K562 (cell line): ENCODE data around the gene PARP1. TPM values are rescaled to one million over a fixed set of nuclear protein-coding genes. Genes with fewer than 3 reads are reported as not detected.
A peak's percentile ranks its signal among the peaks of the same experiment; 100 is the strongest.

Experiments used
- CBFB ChIP-seq: sonication (generic); formaldehyde crosslinking; IDR thresholded peaks from 2 replicates; pipeline ENCODE4 v1.4.0; 2020; ENCODE audit warnings: mild to moderate bottlenecking, missing genetic modification reagents
- E2F1 ChIP-seq: sonication (generic); formaldehyde crosslinking; IDR thresholded peaks from 2 replicates; pipeline ENCODE4 v1.8.1; 2023; ENCODE audit warnings: mild to moderate bottlenecking, missing genetic modification reagents, moderate library complexity
- ETS1 ChIP-seq: conservative IDR thresholded peaks from 2 replicates; pipeline ENCODE4 v1.6.1; 2011; ENCODE audit warnings: low read depth, mild to moderate bottlenecking, low read length; ENCODE audit not compliant: control insufficient read depth
- ETV1 ChIP-seq: fragments of 450-650 bp; conservative IDR thresholded peaks from 2 replicates; pipeline ENCODE4 v1.6.1; 2016; ENCODE audit warnings: missing genetic modification characterization, control low read depth, low read depth, missing compliant biosample characterization
- HES1 ChIP-seq: fragments of 450-650 bp; IDR thresholded peaks from 2 replicates; pipeline ENCODE4 v1.6.1; 2016; ENCODE audit warnings: low read depth, mild to moderate bottlenecking, moderate library complexity
- JUND ChIP-seq, 2 experiments: IDR thresholded peaks; 2 replicates in 1 of 2; 3 replicates in 1 of 2; pipeline ENCODE4 v1.6.1; 2011; ENCODE audit warnings: borderline replicate concordance in 2 of 2, low read depth in 2 of 2, low read length in 2 of 2, improper control_type of control experiment in 1 of 2, missing biosample characterization in 1 of 2, missing genetic modification characterization in 1 of 2, missing genetic modification reagents in 1 of 2
- MYBL2 ChIP-seq, 2 experiments: fragments of 450-650 bp in 1 of 2; sonication (generic) in 1 of 2; formaldehyde crosslinking in 1 of 2; IDR thresholded peaks; 2 replicates each; pipeline versions ENCODE4 v1.6.1 to v1.8.1; 2017 to 2022; ENCODE audit warnings: borderline replicate concordance in 1 of 2, inconsistent platforms in 1 of 2, low read depth in 1 of 2, mild to moderate bottlenecking in 1 of 2, missing genetic modification reagents in 1 of 2, moderate library complexity in 1 of 2
- PCBP1 ChIP-seq: fragments of 200-400 bp; formaldehyde crosslinking; IDR thresholded peaks from 2 replicates; pipeline ENCODE4 v1.6.1; 2018; ENCODE audit warnings: mild to moderate bottlenecking, low read depth, low read length; ENCODE audit not compliant: poor library complexity, severe bottlenecking
- SIN3B ChIP-seq: fragments of 450-650 bp; IDR thresholded peaks from 2 replicates; pipeline ENCODE4 v1.6.1; 2017; ENCODE audit warnings: low read depth, mild to moderate bottlenecking, moderate library complexity
- SMAD1 ChIP-seq: fragments of 150-350 bp; IDR thresholded peaks from 2 replicates; pipeline ENCODE4 v1.6.1; 2014; ENCODE audit warnings: low read length, low read depth; ENCODE audit not compliant: partially characterized antibody
- SMARCE1 ChIP-seq: fragments of 450-650 bp; IDR thresholded peaks from 2 replicates; pipeline ENCODE4 v1.7.1; 2016; ENCODE audit warnings: mild to moderate bottlenecking
- SP1 ChIP-seq: sonication (generic); formaldehyde crosslinking; IDR thresholded peaks from 2 replicates; pipeline ENCODE4 v1.8.1; 2022; ENCODE audit warnings: mild to moderate bottlenecking, missing genetic modification reagents
- TCF7 ChIP-seq: sonication (generic); IDR thresholded peaks from 2 replicates; pipeline ENCODE4 v1.6.1; 2016; ENCODE audit warnings: antibody characterized with exemption, borderline replicate concordance
- USF2 ChIP-seq: sonication (generic); formaldehyde crosslinking; IDR thresholded peaks from 2 replicates; pipeline ENCODE4 v1.5.0; 2020; ENCODE audit warnings: missing genetic modification reagents
- ZBTB33 ChIP-seq: sonication (generic); formaldehyde crosslinking; IDR thresholded peaks from 2 replicates; pipeline ENCODE4 v1.8.1; 2023; ENCODE audit warnings: mild to moderate bottlenecking, missing genetic modification reagents
- ZFP30 ChIP-seq: fragments of 250-450 bp; sonication (Bioruptor Pico); IDR thresholded peaks from 2 replicates; pipeline ENCODE4 v1.8.0; 2022; ENCODE audit warnings: moderate library complexity, mild to moderate bottlenecking, inconsistent platforms, borderline replicate concordance
- ZNF512 ChIP-seq: IDR thresholded peaks from 2 replicates; pipeline ENCODE4 v1.6.1; 2016; ENCODE audit warnings: missing genetic modification characterization, missing compliant biosample characterization
- polyA plus RNA-seq, 8 experiments: library from polyadenylated mRNA; depleted of rRNA in 4 of 8; stranded (reverse) in 5 of 8; unstranded in 3 of 8; fragments of >200 nt; fragmentation: Nextera tagmentation in 2 of 8; fragmentation: Illumina TruSeq in 1 of 8; extraction: Ambion mirVana in 2 of 8; extraction: Trizol in 1 of 8; gene quantifications; 2 replicates each; pipeline versions ENCODE4 v1.2.1 to v1.2.3, GENCODE V29; 2011 to 2014; ENCODE audit warnings: inconsistent platforms in 1 of 8, missing spikeins in 1 of 8
- total RNA-seq, 7 experiments: library from RNA; depleted of rRNA in 6 of 7; stranded (reverse); fragments of >200 nt in 6 of 7; fragmentation: Illumina TruSeq in 2 of 7; extraction: Trizol in 2 of 7; gene quantifications; 2 replicates each; pipeline versions ENCODE4 v1.2.1 to v1.2.3, GENCODE V29; 2011 to 2021; ENCODE audit warnings: low replicate concordance in 1 of 7

The PARP1 gene
- total and polyA plus RNA-seq, 9 of the 15 experiments (the other 6 are each of a cell fraction or from before 2014, with no cell fraction given): 121 to 306 (median 250) TPM

- TF ChIP-seq MYBL2 (IDR thresholded peaks at IDR 0.05; ENCODE audit: low read depth) (no peak), MYBL2 (CRISPR knock-in tag; IDR thresholded peaks at IDR 0.05; ENCODE audit: borderline replicate concordance) (no peak), USF2 (CRISPR knock-in tag) (0 out of 2 replicates have a peak, but pooled peaks have one; percentile 20), ETS1 (peak; percentile 94), TCF7 (peak; percentile 22; the same call in 1 of the 2 replicates), SMAD1 (no peak), HES1 (peak; percentile 66; the same call in 1 of the 2 replicates), ZBTB33 (CRISPR knock-in tag) (peak; percentile 87), ZFP30 (CRISPR knock-in tag) (no peak), JUND (IDR thresholded peaks at IDR 0.05; ENCODE audit: borderline replicate concordance, low read depth, low read length) (peak; percentile 46; the same call in 1 of the 2 replicates), JUND (tag; IDR thresholded peaks at IDR 0.05; ENCODE audit: borderline replicate concordance, low read depth, low read length) (peak; percentile 50; the same call in 1 of the 3 replicates), SMARCE1 (no peak), CBFB (peak; percentile 25; the same call in 1 of the 2 replicates), E2F1 (peak; percentile 84; the same call in 1 of the 2 replicates), ZNF512 (no peak), PCBP1 (peak; percentile 85), SIN3B (peak; percentile 43; the same call in 1 of the 2 replicates), SP1 (CRISPR knock-in tag) (peak; percentile 86), ETV1 (tag) (peak; percentile 55)
Measured at GRCh38 chr1:226407497-226408284, at the start of gene PARP1 (continued).
